ENCODE measurements around the gene MTX3.

DNA sequence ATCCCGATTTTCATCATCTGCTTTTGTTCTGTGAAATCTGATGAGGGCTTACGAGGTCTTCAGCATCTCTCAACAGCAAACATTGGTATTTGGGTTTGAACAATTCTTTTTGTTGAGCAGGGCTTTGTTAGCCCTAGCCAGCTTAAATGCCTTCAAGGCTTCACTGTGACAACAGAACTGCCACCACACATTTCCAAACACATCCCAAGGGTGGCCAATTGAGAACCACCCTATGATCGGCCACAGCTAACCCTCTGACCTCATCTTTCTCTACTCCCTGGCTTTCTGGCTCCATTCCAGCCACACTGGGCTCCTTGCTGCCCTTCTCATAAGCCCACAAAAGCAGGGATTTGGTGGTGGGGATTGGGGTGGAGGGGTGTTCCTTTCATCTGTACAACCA, 17.6 kb downstream of the MTX3 start:
- TF ChIP-seq, protein P1, sequence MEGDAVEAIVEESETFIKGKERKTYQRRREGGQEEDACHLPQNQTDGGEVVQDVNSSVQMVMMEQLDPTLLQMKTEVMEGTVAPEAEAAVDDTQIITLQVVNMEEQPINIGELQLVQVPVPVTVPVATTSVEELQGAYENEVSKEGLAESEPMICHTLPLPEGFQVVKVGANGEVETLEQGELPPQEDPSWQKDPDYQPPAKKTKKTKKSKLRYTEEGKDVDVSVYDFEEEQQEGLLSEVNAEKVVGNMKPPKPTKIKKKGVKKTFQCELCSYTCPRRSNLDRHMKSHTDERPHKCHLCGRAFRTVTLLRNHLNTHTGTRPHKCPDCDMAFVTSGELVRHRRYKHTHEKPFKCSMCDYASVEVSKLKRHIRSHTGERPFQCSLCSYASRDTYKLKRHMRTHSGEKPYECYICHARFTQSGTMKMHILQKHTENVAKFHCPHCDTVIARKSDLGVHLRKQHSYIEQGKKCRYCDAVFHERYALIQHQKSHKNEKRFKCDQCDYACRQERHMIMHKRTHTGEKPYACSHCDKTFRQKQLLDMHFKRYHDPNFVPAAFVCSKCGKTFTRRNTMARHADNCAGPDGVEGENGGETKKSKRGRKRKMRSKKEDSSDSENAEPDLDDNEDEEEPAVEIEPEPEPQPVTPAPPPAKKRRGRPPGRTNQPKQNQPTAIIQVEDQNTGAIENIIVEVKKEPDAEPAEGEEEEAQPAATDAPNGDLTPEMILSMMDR (conservative IDR thresholded peaks at IDR 0.05; ENCODE audit: low read depth, low read length) = no peak
- TF ChIP-seq EZH2 (IDR thresholded peaks at IDR 0.05; ENCODE audit: low read length, unreplicated experiment) = no peak

Data from PC-3 (cell line).